HG03196 (cell line): Measurements from ENCODE around the gene HASPIN.

Experiments used
- ATAC-seq: cut with Tn5 transposase; IDR thresholded peaks from one replicate; pipeline ENCODE4 v1.9.1; 2021; ENCODE audit not compliant: unreplicated experiment

Gene HASPIN

GRCh38 chr17:3723556-3724377 is at the start of gene HASPIN:
Gene HASPIN (plus strand): TSS chr17:3723903. CDS start chr17:3723936, 33 bp downstream.
- peak; percentile 89 for ATAC-seq

GRCh38 chr17:3675886-3676285 is 47.8 kb upstream of the HASPIN start:
- no peak for ATAC-seq

- no peak for ATAC-seq
Observed at GRCh38 chr17:3678095-3678820, 45.4 kb upstream of the HASPIN start.

- ATAC-seq, result no peak
Observed at GRCh38 chr17:3678821-3679530, 44.7 kb upstream of the HASPIN start.

- ATAC-seq, result no peak
Observed at GRCh38 chr17:3679531-3680126, 44.1 kb upstream of the HASPIN start.

- no peak for ATAC-seq
Observed at GRCh38 chr17:3681057-3681456, 42.6 kb upstream of the HASPIN start.

GRCh38 chr17:3681565-3681964 is 42.1 kb upstream of the HASPIN start:
- ATAC-seq, result no peak

GRCh38 chr17:3682033-3682432 is 41.7 kb upstream of the HASPIN start:
- no peak for ATAC-seq

GRCh38 chr17:3683054-3683511 is 40.6 kb upstream of the HASPIN start:
- ATAC-seq, result peak; percentile 50

GRCh38 chr17:3685174-3685573 is 38.5 kb upstream of the HASPIN start:
- no peak for ATAC-seq

- no peak for ATAC-seq
Observed at GRCh38 chr17:3688027-3688553, 35.6 kb upstream of the HASPIN start.

- no peak for ATAC-seq
Observed at GRCh38 chr17:3688852-3689261, 34.8 kb upstream of the HASPIN start.

- no peak for ATAC-seq
Observed at GRCh38 chr17:3689262-3690093, 34.2 kb upstream of the HASPIN start.

GRCh38 chr17:3690094-3690715 is 33.5 kb upstream of the HASPIN start:
- no peak for ATAC-seq

GRCh38 chr17:3691617-3692067 is 32.1 kb upstream of the HASPIN start:
- no peak for ATAC-seq

GRCh38 chr17:3692346-3692745 is 31.4 kb upstream of the HASPIN start:
- ATAC-seq, result no peak

GRCh38 chr17:3693141-3693540 is 30.6 kb upstream of the HASPIN start:
- ATAC-seq, result no peak

GRCh38 chr17:3693829-3694231 is 29.9 kb upstream of the HASPIN start:
- ATAC-seq, result peak; percentile 45

- no peak for ATAC-seq
Observed at GRCh38 chr17:3695129-3695722, 28.5 kb upstream of the HASPIN start.
